ENCODE data around the gene MSL1. TPM values are rescaled to one million over a fixed set of nuclear protein-coding genes. Genes with fewer than 3 reads are reported as not detected.
A peak's percentile ranks its signal among the peaks of the same experiment; 100 is the strongest.

The MSL1 gene
- total and polyA plus RNA-seq, 2 of the 4 experiments (the other 2 are of a cell fraction): 28.3 to 48.4 TPM

- Histone ChIP-seq H3K9ac (ENCODE audit: low read depth, low read length) (peak overlapping the region; percentile 93), H3K27ac (ENCODE audit: insufficient read depth, low read length) (peak overlapping the region; percentile 74), H3K23ac (ENCODE audit: low read depth, low read length) (peak overlapping the region; percentile 71), H4K8ac (ENCODE audit: low read depth in 2 of 2, low read length in 2 of 2) (peak overlapping the region; percentile 88; a peak in 3 of 4 replicates), H2AK9ac (replicated peaks; ENCODE audit: low read depth, low read length, poor library complexity) (peak overlapping the region; percentile 100), H2BK5ac (ENCODE audit: low read depth, low read length, poor library complexity, severe bottlenecking) (peak overlapping the region; percentile 97), H2BK15ac (ENCODE audit: low read depth, low read length) (no peak overlapping the region), H2BK20ac (ENCODE audit: low read depth, low read length) (no peak overlapping the region), H3K9me3 (ENCODE audit: control insufficient read depth, insufficient read depth, low read length) (no peaks in the 10 kb centered on the region), H3K9me1 (ENCODE audit: insufficient read depth, low read length) (peaks cover 3% of the 10 kb centered on the region), H3K4me1 (ENCODE audit: control insufficient read depth, insufficient read depth, low read length) (peaks cover 4% of the 10 kb centered on the region), H2BK120ac (ENCODE audit: low read depth, low read length) (peak overlapping the region; percentile 83; the same call in 1 of the 2 replicates), H3K4me2 (ENCODE audit: low read depth, low read length) (no peak overlapping the region; the same call in 1 of the 2 replicates), H3K18ac (ENCODE audit: low read depth, low read length) (peak overlapping the region; percentile 90; the same call in 1 of the 2 replicates), H4K5ac (ENCODE audit: low read depth, low read length) (0 out of 2 replicates have a peak overlapping the region, but pooled peaks have one; percentile 81), H3K14ac (replicated peaks; ENCODE audit: low read depth, low read length) (peak overlapping the region; percentile 88), H2AFZ (replicated peaks; ENCODE audit: low read length, poor library complexity) (peak overlapping the region; percentile 91), H3K4ac (ENCODE audit: low read depth, low read length) (peak overlapping the region; percentile 97), H3K36me3 (ENCODE audit: control insufficient read depth, insufficient read depth, low read length) (peaks cover 14% of the 10 kb centered on the region), H3K27me3 (ENCODE audit: control insufficient read depth, insufficient read depth, low read length) (no peaks in the 10 kb centered on the region), H3K4me3 (ENCODE audit: insufficient read depth, low read depth, low read length) (peak overlapping the region; percentile 93), H4K20me1 (ENCODE audit: insufficient read depth, low read length) (peaks cover 37% of the 10 kb centered on the region), H3K56ac (ENCODE audit: extremely low read depth, insufficient read depth, low read length) (0 out of 2 replicates have a peak overlapping the region, but pooled peaks have one; percentile 55), H2AK5ac (ENCODE audit: low read depth, low read length) (peak overlapping the region; percentile 50), H3K79me1 (ENCODE audit: low read depth in 1 of 2, low read length in 2 of 2) (peaks cover 10 to 47% of the 10 kb centered on the region in 2 experiments), H4K91ac (ENCODE audit: insufficient read depth, low read depth, low read length) (peak overlapping the region; percentile 81)
- DNase-seq (peak; percentile 47), ATAC-seq (ENCODE audit: low read depth) (peak; percentile 56)
- ChIA-PET POLR2A (ENCODE audit: unreplicated experiment) (interaction anchor here (1.6 kb wide), 1 partner anchor 17 kb away, joined by 5 read pairs; no protein-coding TSS in a partner anchor), CTCF (no interaction called here)
- dilution Hi-C loops (cut with HindIII; ENCODE audit: low sequenced_read_pairs, unreplicated experiment): no loop called here
- intact Hi-C loops (cut with micrococcal nuclease): loop anchor here (1.0 kb wide), 1 partner anchor 9 kb away; no protein-coding TSS in a partner anchor
- BruUV-seq (replicated peaks): no TSS peak
- 0% methylated on average over 18 of the region's 97 CpGs; no CpG with 5 or more reads in 1 of the 2 experiments for WGBS, 2 experiments (ENCODE audit: extremely low coverage in 2 of 2, insufficient read length in 1 of 2)
- in situ Hi-C loops (cut with MboI; ENCODE audit: low sequenced_read_pairs): no loop called here
- TF ChIP-seq CTCF (conservative IDR thresholded peaks at IDR 0.05; ENCODE audit: low read depth, low read length) (peak; percentile 46), USF2 (IDR thresholded peaks at IDR 0.05; ENCODE audit: low read depth, low read length) (no peak), SMC3 (IDR thresholded peaks at IDR 0.05; ENCODE audit: low read depth, low read length) (peak; percentile 25; the same call in 1 of the 2 replicates), RCOR1 (IDR thresholded peaks at IDR 0.05; ENCODE audit: insufficient replicate concordance, low read length) (no peak), ELK1 (IDR thresholded peaks at IDR 0.05; ENCODE audit: borderline replicate concordance, low read depth, low read length) (no peak), BHLHE40 (IDR thresholded peaks at IDR 0.05; ENCODE audit: low read depth, low read length) (no peak), POLR2A (IDR thresholded peaks at IDR 0.05; ENCODE audit: low read depth, low read length) (no peak), CHD1 (IDR thresholded peaks at IDR 0.05; ENCODE audit: low read depth, low read length) (no peak), RAD21 (IDR thresholded peaks at IDR 0.05; ENCODE audit: low read length) (peak; percentile 44), CEBPB (IDR thresholded peaks at IDR 0.05; ENCODE audit: low read depth, low read length) (no peak), RFX5 (IDR thresholded peaks at IDR 0.05; ENCODE audit: low read depth, low read length) (no peak), MAFK (IDR thresholded peaks at IDR 0.05; ENCODE audit: low read depth, low read length) (no peak), MAZ (IDR thresholded peaks at IDR 0.05; ENCODE audit: borderline replicate concordance, low read depth, low read length) (peak; percentile 77; the same call in 1 of the 2 replicates)
Measured at GRCh38 chr17:40122136-40122998, 596 bp downstream of the MSL1 start.
